Testis (tissue), 2 donors: ENCODE measurements around the gene ARV1.
"Not testable (repeated sequence)": the region's sequence is repeated elsewhere in the genome, so short reads cannot be mapped to it uniquely, and the experiment has no call there.

Source experiments
- POLR2A ChIP-seq: fragments of 450-650 bp; IDR thresholded peaks from one replicate; pipeline ENCODE4 v1.6.1; 2017; ENCODE audit warnings: antibody characterized with exemption, mild to moderate bottlenecking, moderate library complexity
- TF ChIP-seq, protein P1 (sequence below), 3 experiments: fragments of 450-650 bp in 2 of 3; fragments of 200-600 bp in 1 of 3; sonication (generic) in 1 of 3; IDR thresholded peaks; one replicate each; pipeline ENCODE4 v1.5.1; 2016 to 2019; ENCODE audit warnings: antibody characterized with exemption in 3 of 3, mild to moderate bottlenecking in 2 of 3, moderate library complexity in 1 of 3

DNA sequence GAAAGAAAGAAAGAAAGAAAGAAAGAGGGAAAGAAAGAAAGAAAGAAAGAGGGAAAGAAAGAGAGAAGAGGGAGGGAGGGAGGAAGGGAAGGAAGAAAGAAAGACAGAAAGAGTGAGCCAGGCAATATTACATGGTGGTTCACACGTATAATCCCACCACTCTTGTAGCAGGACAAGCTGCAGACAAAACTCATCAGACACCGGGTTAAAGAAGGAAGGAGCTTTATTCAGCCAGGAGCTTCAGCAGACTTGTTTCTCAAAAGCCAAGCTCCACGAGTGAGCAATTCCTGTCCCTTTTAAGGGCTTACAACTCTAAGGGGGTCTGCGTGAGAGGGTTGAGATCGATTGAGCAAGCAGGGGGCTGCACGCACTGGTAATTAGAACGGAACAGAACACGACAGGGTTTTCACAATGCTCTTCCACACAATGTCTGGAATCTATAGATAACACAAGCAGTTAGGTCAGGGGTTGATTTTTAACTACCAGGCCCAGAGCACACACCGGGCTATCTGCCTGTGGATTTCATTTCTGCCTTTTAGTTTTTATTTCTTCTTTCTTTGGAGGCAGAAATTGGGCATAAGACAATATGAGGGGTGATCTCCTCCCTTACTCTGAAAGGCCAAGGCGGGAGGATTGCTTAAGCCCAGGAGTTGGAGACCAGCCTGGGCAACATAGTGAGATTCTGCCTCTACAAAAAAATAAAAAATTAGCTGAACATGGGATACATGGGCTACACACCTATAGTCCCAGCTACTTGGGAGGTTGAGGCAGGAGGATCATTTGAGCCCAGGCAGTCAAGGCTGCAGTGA lies 67.2 kb downstream of the ARV1 start:
- TF ChIP-seq, protein P1, sequence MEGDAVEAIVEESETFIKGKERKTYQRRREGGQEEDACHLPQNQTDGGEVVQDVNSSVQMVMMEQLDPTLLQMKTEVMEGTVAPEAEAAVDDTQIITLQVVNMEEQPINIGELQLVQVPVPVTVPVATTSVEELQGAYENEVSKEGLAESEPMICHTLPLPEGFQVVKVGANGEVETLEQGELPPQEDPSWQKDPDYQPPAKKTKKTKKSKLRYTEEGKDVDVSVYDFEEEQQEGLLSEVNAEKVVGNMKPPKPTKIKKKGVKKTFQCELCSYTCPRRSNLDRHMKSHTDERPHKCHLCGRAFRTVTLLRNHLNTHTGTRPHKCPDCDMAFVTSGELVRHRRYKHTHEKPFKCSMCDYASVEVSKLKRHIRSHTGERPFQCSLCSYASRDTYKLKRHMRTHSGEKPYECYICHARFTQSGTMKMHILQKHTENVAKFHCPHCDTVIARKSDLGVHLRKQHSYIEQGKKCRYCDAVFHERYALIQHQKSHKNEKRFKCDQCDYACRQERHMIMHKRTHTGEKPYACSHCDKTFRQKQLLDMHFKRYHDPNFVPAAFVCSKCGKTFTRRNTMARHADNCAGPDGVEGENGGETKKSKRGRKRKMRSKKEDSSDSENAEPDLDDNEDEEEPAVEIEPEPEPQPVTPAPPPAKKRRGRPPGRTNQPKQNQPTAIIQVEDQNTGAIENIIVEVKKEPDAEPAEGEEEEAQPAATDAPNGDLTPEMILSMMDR (IDR thresholded peaks at IDR 0.05) = not testable (repeated sequence)
- TF ChIP-seq POLR2A = not testable (repeated sequence)
